OCI-LY3 (cell line): ENCODE data around the gene PTPRT.

Source experiments
- CTCF ChIP-seq: fragments of 200-600, 300-600 bp; sonication (generic); IDR thresholded peaks from 2 replicates; pipeline ENCODE4 v1.5.1; 2014; ENCODE audit warnings: antibody characterized with exemption, low read length, low read depth
- EZH2phosphoT487 ChIP-seq: fragments of 200-600 bp; shearing (Covaris generic); IDR thresholded peaks from 2 replicates; pipeline ENCODE4 v1.6.1; 2018; ENCODE audit warnings: antibody characterized with exemption, mixed run types, low read depth

GRCh38 chr20:42531508-42531961 is 658.2 kb downstream of the PTPRT start:
- TF ChIP-seq CTCF = no peak
- TF ChIP-seq EZH2phosphoT487 = no peak
